GM18907 (cell line): ENCODE measurements around the gene PACRG.
"Not testable (repeated sequence)": the region's sequence is repeated elsewhere in the genome, so short reads cannot be mapped to it uniquely, and the experiment has no call there.

Experiments
- ATAC-seq: cut with Tn5 transposase; IDR thresholded peaks from one replicate; pipeline ENCODE4 v1.9.1; 2021; ENCODE audit warnings: mild to moderate bottlenecking, moderate library complexity; ENCODE audit not compliant: unreplicated experiment

The PACRG gene

GRCh38 chr6:163300838-163301237, 573.1 kb downstream of the PACRG start:
- no peak for ATAC-seq

GRCh38 chr6:163301726-163302635, 574.2 kb downstream of the PACRG start:
- ATAC-seq = no peak

GRCh38 chr6:163302747-163303146, 575.0 kb downstream of the PACRG start:
- no peak for ATAC-seq

GRCh38 chr6:163306000-163306399, 578.2 kb downstream of the PACRG start:
- ATAC-seq = no peak

- ATAC-seq = no peak
Measured at GRCh38 chr6:163308629-163309440, 581.1 kb downstream of the PACRG start.

GRCh38 chr6:163309491-163310026, 581.8 kb downstream of the PACRG start:
- no peak for ATAC-seq

GRCh38 chr6:163310096-163310972, 582.6 kb downstream of the PACRG start:
- ATAC-seq = no peak

GRCh38 chr6:163310973-163311383, 583.2 kb downstream of the PACRG start:
- ATAC-seq = no peak

GRCh38 chr6:163311830-163312229, 584.1 kb downstream of the PACRG start:
- no peak for ATAC-seq

GRCh38 chr6:163313566-163313965, 585.8 kb downstream of the PACRG start:
- ATAC-seq = no peak

- no peak for ATAC-seq
Measured at GRCh38 chr6:163313981-163314380, 586.2 kb downstream of the PACRG start.

GRCh38 chr6:163314791-163315470, 587.2 kb downstream of the PACRG start:
- no peak for ATAC-seq

GRCh38 chr6:163316866-163317495, 589.2 kb downstream of the PACRG start:
- not testable (repeated sequence) for ATAC-seq

GRCh38 chr6:163318071-163318786, 590.5 kb downstream of the PACRG start:
- no peak for ATAC-seq

- ATAC-seq = no peak
Measured at GRCh38 chr6:163319609-163320366, 592.0 kb downstream of the PACRG start.

GRCh38 chr6:163320402-163320801, 592.6 kb downstream of the PACRG start:
- ATAC-seq = no peak

- no peak for ATAC-seq
Measured at GRCh38 chr6:163320804-163321203, 593.0 kb downstream of the PACRG start.

GRCh38 chr6:163321717-163322116, 593.9 kb downstream of the PACRG start:
- ATAC-seq = no peak
